ENCODE measurements around the gene MGAT5.
A peak's percentile ranks its signal among the peaks of the same experiment; 100 is the strongest.

MGAT5 gene

GRCh38 chr2:134402410-134402809, 148.5 kb downstream of the MGAT5 start:
- no peak for DNase-seq

GRCh38 chr2:134405611-134406081, 151.8 kb downstream of the MGAT5 start:
- DNase-seq: no peak

- DNase-seq: no peak
These were observed 152.4 kb downstream of the MGAT5 start for GRCh38 chr2:134406311-134406710.

DNA sequence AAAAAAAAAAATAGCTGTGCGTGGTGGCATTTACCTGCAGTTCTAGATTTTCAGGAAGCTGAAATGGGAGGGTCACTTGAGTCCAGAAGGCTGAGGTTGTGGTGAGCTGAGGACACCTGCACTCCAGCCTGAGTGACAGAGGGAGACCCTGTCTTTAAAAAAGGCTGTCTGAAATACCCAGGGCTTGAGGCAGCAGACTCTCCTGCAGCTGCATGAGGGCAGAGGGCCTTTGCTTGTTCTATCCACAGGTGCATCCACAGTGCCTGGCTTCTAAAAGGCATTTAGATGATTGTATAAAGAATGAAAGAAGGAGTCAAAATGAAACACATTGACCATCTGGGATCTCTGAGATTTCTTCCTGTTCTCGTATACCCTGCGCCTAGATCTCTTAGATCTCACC, 152.9 kb downstream of the MGAT5 start:
- no peak for DNase-seq

DNA sequence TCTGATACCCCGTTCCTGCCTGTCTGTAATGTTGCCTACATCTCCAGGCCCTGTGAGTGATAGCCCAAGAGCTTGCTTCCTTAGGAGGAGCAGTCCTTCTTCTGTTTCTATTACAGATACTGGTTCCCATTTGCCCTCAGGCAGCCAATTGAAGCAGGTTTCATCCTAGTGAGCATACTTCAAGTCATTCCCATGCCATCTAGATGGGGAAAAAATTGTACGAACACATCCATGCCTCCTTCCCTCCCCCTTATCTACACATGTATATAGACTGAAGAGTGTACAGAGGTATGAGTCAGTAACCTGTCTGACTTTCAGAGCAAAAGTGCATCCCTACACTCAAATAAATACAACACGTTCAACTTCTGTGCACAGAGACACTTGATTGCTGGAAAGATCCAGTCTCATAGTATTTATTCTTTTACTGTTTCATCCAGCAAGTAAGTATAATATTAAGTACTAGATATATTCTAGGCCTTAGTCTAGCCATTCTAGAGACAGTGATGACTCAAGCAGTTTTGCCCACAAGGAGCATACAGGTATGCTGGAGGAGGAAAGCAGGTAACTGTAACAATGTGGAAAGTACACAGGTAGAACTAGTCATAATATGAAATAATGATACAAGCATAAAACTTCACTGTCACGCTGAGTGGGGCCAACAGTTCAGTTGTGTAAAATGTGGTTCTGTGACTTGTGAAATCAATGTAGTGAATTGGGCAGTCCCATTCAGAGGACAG, 153.4 kb downstream of the MGAT5 start:
- DNase-seq: no peak

GRCh38 chr2:134408386-134408785, 154.5 kb downstream of the MGAT5 start:
- peak in 1 of 2 experiments; percentile 20 for DNase-seq

DNA sequence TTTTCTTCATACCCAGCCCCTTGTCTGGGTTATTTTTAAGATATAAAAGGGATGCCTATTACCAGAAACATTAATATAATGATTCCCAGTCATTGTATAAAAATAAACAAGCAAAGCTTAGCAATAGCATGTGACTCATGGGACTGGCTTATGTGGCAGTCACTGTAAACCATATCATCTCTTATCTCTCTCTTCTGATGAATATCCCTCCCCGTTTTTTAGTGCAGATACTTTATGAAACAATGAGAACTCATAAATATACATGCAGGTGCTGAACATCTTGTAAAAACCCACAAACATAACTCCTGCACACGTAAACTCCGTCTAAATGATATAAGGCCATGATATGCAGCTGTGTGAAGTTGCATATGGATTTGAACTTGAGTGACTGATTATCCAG, 154.9 kb downstream of the MGAT5 start:
- DNase-seq: no peak

DNA sequence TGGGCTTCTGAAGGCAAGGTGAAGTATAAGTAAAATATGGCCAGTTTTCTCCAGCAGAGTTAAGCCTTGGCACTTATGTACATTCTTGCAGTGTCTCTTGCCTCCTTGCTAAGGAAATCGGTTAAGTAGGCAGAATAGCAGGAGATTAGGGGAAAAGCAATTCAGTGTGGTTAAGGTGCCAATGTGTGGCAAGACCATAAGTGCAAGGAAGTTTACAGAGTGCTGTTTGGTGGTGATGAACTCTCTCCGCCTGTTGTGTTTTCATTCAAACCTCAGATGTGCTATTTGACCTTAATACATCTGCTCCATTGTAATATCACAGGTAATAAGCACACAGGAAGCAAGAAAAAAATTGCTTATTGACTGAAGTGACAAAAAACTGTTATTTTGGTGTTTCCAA, 156.1 kb downstream of the MGAT5 start:
- DNase-seq: no peak

DNA sequence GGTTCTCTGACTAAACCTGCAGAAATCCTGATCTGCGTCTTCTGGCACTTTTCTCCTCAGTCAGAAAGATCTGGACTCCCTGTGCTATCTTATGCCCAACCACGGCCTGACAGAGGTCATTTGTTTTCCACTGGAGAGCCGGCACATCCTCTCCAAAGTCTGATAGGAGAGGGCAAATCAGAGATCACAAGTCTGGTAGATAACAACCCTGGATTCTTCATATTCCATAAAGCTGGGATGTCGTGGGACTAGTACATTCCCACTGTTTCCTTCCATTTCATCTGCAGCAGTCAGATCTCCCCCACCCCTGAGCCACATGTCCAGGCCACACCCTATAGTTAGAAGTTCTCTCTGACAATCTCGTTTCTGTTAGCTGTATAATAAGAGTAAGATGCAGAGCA, 157.0 kb downstream of the MGAT5 start:
- DNase-seq: no peak

DNA sequence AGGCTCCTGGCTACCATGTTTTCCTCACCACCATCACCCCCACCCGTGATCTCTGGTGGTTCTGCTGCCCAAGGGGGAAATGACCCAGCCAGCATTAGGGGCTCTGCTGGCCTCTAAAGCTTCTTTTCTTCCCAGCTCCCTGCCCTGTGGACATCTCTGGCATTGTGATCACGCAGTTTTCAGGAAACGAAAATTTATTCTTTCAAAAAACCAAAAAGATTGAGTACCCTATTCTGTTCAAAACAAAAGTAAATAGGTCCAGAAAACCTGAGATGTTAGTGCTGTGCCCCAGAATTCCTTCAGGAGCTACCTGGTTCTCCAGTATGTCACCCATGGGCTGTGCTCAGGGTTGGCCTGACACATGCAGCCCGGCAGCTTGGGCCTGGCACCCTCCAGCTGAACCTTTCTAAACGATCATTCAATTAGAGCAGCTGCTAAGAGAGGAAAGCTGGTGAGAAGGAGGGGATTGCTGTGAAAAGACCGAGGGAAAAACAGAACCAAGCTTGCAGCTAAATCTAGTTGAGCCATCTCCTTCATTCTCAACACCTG, 157.5 kb downstream of the MGAT5 start:
- DNase-seq: peak; percentile 61 to 77

GRCh38 chr2:134411828-134412638, 158.2 kb downstream of the MGAT5 start:
- peak; percentile 80 to 85 for DNase-seq

GRCh38 chr2:134412639-134412999, 158.7 kb downstream of the MGAT5 start:
- no peak for DNase-seq

DNA sequence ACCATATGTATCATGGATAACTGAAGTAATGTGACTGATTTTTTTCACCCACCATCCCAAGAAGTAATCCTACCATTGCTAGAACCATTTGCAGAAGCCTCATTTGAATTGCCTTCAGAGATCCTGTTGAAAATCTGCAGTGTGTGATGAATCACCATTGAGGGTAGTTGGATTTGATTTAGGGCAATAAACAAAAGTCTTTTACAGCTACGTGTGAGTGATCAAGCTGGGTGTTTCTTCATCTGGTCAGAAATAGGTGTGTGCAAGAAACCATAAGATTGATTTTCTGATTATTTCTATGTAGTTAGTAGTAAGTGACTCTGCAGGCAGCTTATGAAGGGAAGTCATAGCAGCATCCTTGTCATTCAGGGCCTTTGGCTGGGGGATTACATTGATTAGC, 159.6 kb downstream of the MGAT5 start:
- DNase-seq: no peak

GRCh38 chr2:134413912-134414311, 160.0 kb downstream of the MGAT5 start:
- no peak for DNase-seq

DNA sequence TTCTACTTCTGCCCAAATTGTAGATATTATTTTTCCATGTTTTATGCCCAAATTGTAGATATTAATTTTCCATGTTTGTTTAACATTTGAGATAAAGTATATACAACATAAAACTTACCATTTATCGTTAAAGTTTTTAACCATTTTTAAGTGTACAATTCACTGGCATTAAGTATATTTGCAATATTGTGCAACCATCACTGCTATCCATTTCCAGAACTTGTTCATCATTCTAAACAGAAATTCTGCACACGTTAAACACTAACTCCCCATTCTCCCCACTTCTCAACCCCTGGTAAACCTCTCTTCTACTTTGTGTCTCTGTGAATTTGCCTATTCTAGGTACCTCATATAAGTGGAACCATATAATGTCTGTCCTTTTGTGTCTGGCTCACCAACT, 162.1 kb downstream of the MGAT5 start:
- no peak for DNase-seq

DNA sequence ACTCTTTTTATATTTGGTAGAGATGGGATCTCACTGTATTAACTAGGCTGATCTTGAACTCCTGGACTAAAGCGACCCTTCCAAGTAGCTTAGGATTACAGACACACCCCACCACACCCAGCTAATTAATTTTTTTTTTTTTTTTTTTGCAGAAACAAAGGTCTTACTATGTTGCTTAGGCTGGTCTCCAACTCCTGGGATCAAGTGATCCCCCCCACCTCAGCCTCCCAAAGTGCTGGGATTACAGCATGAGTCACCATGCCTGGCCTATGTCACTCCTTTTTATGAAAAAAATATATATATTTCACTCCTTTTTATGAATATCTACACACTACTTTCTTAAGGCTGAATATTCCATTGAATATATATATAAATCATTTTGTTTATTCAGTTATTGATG, 162.8 kb downstream of the MGAT5 start:
- DNase-seq: no peak

GRCh38 chr2:134417968-134418582, 164.2 kb downstream of the MGAT5 start:
- DNase-seq: no peak

- no peak for DNase-seq
These were observed 166.4 kb downstream of the MGAT5 start for GRCh38 chr2:134420259-134420658.

DNA sequence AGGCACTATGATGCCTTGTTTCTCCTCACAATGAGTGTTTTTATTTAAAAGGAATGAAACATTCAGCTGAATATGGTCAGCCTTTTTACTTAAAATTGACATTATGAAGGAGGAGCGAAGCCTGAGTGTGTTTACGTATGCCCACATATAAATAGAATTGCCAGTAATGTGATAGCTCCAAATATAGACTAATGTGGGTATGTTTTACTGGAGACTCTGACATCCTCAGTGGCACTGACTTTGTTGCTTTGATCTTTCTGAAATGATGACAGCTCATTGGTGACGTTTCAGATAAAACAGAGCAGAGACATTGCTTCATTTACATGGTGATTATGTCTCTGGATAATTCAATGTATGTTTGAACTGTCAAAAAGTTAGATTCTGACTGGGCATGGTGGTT, 167.0 kb downstream of the MGAT5 start:
- DNase-seq: no peak

GRCh38 chr2:134421556-134422328, 167.9 kb downstream of the MGAT5 start:
- no peak for DNase-seq

DNA sequence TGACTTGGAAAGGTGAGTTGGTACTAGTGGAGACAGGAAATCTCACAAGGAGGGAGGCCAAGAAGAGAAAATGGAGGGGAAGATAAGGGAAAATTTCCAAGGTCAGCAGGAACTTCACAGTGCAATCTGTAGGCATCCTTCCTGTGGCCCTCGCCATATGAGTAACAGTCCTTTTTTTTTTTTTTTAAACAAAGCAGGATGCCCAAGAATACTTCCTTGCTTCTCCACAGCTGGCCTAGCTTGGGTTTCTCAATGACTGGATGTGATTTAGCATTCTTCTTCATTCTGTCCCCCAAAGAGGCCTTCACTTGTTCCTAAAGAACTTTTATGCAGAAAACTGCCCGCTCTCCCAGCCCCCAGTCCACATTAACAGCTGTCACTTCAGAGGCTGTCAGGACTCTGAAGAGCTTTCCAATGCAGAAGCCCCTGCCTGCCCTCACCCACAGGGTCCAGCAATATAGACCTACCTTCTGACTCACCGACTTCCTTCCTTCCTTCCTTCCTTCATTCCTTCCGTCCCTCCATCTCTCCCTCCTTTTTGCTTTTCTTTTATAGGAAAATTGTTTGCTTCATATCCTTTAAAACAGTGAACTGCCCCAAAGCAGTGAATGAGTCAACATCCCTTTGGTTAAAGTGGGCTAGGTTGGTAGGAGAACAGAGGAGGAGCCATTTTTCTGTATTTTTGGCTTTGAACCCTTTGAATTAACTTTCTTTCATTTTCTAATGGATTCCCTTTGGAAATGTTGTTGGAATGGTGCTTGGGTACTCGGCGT, 172.0 kb downstream of the MGAT5 start:
- DNase-seq: no peak

DNA sequence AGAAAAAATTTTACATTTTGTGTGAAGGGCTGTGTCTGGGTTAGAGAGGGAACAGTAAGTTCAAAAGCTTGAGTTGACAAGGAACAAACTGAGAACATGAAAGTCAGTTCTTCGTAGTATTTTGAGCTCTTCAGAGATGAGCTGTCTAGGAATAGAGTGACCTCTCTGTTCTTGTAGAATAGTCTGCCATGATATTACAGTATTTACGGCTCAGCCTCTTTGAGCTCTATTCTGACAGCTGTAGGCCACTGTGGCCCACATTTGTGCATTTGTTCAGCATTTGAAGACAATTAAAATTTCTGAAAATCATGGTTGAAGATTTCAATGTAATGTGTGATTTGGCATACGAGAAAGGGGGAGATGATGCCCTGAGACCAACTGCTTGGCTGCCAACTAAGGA, 172.8 kb downstream of the MGAT5 start:
- DNase-seq: no peak
